Kasumi-1 (cell line): ENCODE data around the gene VPS18.

ENCODE experiments used
- DNase-seq, 2 experiments: peaks; one replicate each; lab custom pipeline; 2025; lab: John Stamatoyannopoulos, UW

Gene VPS18

GRCh38 chr15:40936709-40937666 is 42.7 kb downstream of the VPS18 start:
- no peak for DNase-seq

- DNase-seq = peak in 1 of 2 experiments; percentile 28
These were observed 43.7 kb downstream of the VPS18 start for GRCh38 chr15:40937762-40938535.

- no peak for DNase-seq
These were observed 44.3 kb downstream of the VPS18 start for GRCh38 chr15:40938536-40938870.

- peak; percentile 66 to 81 for DNase-seq
These were observed 46.1 kb downstream of the VPS18 start for GRCh38 chr15:40940296-40940801.

- no peak for DNase-seq
These were observed 46.8 kb downstream of the VPS18 start for GRCh38 chr15:40941068-40941527.

GRCh38 chr15:40941528-40942336 is 47.5 kb downstream of the VPS18 start:
- DNase-seq = peak; percentile 49 to 50

GRCh38 chr15:40942337-40942854 is 48.1 kb downstream of the VPS18 start:
- DNase-seq = peak; percentile 23 to 34

- DNase-seq = no peak
These were observed 48.6 kb downstream of the VPS18 start for GRCh38 chr15:40942878-40943277.

- DNase-seq = no peak
These were observed 49.6 kb downstream of the VPS18 start for GRCh38 chr15:40943764-40944365.

- DNase-seq = no peak
These were observed 50.5 kb downstream of the VPS18 start for GRCh38 chr15:40944510-40945296.

GRCh38 chr15:40948706-40949473 is 54.6 kb downstream of the VPS18 start:
- no peak for DNase-seq

GRCh38 chr15:40949756-40950207 is 55.5 kb downstream of the VPS18 start:
- no peak for DNase-seq

- no peak for DNase-seq
These were observed 57.5 kb downstream of the VPS18 start for GRCh38 chr15:40951764-40952163.

- DNase-seq = no peak
These were observed 58.2 kb downstream of the VPS18 start for GRCh38 chr15:40952301-40952900.

- peak; percentile 91 for DNase-seq
These were observed 58.9 kb downstream of the VPS18 start, which contains the start of gene CHAC1 for GRCh38 chr15:40952901-40953712. CHAC1 (plus strand) TSS chr15:40953471; CDS start chr15:40953584, 113 bp downstream.
